ENCODE measurements around the gene CD38.
"Not testable (repeated sequence)": the region's sequence is repeated elsewhere in the genome, so short reads cannot be mapped to it uniquely, and the experiment has no call there.

The CD38 gene
- long read RNA-seq, donor 1: 0 reads
- long read RNA-seq, donor 2: 0 reads
- long read RNA-seq, donor 3: 0 reads
- long read RNA-seq, donor 4: 0 reads
- long read RNA-seq, donor 5: 0 reads
- long read RNA-seq, donor 6: 0 reads
- long read RNA-seq, donor 7: 0 reads
- long read RNA-seq, donor 8, full-length matches to known transcripts: 1 of 1 reads
- long read RNA-seq, donor 8, partial matches to known transcripts: 0 of 1 reads
- long read RNA-seq, donor 8, other reads (novel, unspliced or antisense): 0 of 1 reads

DNA sequence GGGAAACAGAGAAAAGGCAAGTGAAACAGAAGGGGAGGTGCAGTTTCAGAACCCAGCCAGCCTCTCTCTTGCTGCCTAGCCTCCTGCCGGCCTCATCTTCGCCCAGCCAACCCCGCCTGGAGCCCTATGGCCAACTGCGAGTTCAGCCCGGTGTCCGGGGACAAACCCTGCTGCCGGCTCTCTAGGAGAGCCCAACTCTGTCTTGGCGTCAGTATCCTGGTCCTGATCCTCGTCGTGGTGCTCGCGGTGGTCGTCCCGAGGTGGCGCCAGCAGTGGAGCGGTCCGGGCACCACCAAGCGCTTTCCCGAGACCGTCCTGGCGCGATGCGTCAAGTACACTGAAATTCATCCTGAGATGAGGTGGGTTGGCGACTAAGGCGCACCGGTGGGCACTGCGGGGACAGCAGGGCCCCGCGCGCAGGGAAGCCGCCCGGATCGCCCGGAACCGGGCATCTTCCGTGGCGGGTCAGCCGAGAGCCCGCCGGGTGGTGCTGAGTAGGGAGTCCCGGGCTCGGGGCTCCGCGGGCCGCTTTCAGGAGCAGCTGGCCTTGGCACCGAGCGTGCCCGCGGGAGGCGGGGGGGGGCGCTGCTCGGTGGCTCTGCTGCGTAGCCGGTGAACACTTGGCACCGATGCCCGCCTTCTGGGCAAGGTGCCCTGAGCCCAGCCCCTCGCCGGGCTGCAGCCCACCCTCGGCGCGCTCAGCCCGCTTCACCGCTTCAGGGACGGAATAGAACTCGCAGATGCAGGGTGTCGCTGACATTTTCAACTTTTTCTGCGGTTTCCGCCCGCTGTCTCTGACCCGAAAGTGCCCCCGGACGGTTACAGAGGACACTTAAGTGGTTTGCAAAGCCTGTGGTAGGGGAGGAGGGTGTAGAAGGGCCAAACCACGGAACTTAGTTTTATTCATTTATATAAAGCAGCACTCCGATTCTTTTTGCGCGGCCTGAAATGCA lies at the start of gene CD38:
CD38 (plus strand) TSS at position 40 of the 953 bp plus-strand sequence; CDS start at position 127, 87 bp downstream.
- peak; percentile 67 for DNase-seq

DNA sequence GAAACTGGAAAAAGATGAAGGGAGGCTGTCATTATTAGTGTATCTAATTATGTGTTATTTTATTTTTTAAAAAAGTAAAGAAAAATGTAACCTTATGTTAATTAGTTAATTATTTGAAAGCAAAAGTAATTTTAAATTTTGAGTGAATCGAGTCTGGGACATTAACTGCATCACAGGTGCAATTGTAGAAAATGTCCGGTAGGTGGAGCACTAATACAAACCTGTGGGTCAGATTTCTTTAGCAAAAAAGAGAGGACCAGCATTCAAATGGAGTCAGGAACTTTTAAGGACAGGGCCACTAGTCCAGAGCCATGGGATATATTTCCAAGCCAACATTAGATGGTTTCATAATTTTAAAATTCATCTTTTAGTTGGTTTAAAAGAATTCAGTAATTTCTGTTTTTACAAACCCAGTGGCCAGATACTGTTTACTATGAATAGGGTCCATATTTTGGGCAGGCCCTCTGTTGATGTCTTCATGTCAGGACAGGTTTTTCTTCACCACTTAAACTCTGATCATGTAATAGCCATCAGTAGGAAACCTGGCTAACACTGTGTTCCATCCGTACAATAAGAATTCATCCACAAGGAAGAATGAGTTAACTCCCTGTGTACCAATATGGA lies 48.1 kb upstream of the CD38 start:
- no peak for DNase-seq

DNA sequence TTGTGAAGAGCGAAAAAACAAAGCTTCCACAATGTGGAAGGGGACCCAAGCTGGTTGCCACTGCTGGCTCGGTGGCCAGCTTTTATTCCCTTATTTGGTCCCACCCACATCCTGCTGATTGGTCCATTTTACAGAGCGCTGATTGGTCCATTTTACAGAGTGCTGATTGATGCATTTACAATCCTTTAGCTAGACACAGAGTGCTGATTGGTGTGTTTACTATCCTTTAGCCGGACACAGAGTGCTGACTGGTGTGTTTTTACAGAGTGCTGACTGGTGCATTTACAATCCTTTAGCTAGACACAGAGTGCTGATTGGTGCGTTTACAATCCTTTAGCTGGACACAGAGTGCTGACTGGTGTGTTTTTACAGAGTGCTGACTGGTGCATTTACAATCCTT lies 45.1 kb upstream of the CD38 start:
- DNase-seq: not testable (repeated sequence)

DNA sequence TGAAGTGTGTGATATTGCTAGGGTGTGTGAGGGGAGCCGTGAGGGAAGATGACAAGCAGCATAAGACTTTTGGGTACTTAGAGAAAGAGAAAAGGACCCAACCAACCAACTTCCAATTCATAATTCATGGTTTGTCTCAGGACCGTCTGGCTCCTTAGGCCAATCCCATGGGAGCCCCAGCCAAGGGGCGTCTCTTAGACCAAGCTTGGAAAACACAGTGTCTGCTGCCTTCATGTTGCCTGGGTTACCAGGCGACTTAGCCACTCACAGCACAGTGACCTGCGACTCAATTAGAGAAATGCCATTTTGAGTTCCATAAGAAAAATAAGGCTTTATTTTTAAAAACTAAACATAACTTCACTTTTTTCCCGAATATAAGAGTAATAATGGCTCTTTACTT lies 42.6 kb upstream of the CD38 start:
- DNase-seq: no peak

DNA sequence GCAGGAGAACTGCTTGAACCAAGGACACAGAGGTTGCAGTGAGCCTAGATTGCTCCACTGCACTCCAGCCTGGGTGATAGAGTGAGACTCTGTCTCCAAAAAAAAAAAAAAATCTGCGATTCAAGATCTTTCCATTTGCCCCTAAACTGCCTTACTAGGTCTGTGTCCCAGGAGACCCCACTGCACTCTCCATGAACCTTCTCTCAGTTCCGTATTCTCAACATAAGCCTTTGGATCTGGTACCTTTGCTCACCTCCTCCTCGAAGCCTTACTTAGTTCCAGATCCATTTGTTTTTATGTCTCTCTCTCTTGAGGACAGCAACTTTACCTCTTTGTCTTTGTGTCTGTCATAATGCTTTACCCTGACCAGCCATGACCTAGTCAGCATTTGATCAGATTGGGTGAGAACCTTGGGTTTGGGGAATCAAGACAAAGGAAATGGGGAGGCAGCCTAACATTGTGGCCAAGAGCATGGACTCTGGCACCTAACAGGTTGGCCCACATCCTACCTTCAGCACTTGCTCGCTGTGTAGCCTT lies 41.5 kb upstream of the CD38 start:
- DNase-seq: no peak

DNA sequence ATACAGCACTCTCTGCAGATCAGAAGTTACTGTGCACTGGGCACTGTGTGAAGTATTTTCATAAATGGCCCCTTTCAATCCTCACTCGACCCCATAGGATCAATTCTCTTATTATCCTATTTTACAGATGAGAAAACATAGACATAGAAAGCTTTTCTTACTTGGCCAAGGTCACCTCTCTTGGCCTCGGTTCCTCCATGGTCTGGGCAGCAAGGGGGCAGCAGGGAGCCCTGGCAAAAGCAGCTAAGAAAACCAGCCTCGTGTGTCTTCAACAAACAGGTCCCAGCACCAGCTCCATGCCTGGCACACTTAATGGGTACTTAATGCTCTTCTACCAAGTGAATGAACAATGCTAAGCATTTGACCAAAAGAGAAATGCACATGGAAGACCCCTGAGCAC lies 40.9 kb upstream of the CD38 start:
- no peak for DNase-seq

DNA sequence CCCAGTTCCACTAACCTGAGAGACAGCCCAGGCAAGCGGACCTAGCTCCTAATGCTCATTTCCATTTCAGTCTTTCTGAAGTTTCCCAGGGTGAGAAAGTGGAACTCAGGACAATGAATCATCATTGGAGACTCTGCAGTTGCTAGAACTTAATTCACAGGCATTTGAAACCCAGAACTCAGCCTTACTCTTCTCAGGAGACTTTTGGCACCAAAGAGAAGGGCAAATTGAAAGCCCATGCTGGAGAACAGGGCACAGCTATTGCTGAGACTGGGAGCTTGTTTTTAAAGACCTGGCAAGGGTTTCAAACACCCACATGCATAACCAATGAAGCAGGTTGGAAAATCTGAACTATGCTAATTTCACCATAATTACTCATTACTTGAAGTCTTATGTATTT lies 39.3 kb upstream of the CD38 start:
- DNase-seq: no peak

DNA sequence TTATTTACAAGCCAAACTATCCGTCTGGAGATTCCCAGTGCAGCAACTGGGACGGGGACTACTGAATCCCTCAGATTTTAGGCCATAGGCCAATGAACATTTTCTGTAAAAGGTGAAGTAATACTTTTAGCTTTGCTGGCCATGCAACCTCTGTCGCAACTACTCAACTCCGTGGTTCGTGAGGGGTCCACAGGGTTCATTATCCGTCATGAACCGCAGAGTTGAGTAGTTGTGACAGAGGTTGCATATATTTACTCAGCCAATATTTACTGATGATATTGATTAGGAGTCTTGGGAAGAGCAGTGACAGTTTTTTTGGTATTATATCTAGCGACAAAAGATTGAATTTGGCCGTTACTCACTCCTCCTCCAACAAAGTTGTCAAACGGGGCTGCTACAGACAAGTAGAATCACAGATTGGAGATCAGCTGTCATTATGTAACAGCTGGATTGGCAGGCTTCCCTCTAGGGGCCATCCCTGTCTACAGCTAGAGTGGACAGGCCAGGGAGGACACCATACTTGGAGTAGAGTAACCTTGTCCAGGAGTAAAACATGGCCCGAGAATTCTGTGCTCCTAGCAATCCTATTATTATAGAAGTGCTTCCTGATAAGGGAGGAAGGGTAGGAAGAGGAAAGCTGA lies 37.2 kb upstream of the CD38 start:
- DNase-seq: no peak

DNA sequence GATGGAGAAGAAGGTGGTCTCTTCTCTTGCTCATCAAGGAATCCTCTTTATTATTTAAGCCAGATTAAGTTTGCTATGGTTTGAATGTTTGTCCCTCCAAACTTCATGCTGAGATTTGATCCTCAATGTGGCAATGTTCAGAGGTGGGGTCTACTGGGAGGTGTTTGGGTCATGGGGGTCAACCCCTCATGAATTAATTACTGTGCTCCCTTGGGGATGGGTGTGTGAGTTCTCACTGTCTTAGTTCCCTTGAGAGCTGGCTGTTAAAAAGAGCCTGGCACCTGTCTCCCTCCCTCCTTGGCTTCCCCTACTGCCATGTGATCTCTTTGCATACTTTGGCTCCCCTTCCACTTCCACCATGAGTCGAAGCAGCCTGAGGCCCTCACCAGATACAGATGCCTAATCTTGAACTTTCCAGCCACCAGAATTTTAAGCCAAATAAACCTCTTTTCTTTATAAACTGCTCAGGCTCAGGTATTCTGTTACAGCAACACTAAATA lies 36.0 kb upstream of the CD38 start:
- DNase-seq: no peak

DNA sequence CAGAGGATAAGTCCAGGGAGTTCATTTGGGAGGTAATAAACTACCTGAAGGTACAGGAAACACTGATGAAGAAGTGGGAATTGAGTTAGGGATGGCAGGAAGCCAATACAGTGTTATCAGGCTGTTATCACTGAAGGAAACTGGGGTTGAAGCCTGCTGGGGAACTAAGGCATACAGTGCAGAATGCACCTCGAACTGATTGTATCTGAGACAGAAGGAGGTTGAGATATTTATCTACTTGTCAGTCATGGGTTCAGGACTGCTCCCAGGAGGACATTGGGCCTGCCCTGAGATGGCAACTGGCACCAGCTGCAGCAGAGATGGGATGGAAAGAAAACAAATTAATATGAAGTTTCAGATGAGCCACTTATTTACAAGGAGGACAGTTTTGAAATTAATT lies 35.5 kb upstream of the CD38 start:
- no peak for DNase-seq

DNA sequence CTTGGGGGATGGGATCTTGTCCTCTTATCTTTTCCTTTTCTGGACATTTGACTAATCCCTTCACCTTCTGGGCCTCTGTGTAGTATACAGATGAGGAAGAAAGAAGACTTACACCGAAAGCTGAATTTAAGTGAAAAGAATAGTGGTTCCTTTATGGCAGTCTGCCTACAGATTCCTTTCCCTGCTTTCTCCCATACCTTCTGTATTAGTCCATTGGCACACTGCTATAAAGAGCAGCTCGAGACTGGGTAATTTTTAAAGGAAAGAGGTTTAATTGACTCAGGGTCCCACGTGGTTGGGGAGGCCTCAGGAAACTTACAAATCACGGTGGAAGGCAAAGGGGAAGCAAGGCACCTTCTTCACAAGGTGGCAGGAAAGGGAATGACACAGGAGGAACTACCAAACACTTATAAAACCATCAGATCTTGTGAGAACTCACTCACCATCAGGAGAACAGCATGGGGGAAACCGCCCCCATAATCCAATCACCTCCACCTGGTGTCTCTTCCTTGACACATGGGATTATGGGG lies 34.0 kb upstream of the CD38 start:
- DNase-seq: no peak

DNA sequence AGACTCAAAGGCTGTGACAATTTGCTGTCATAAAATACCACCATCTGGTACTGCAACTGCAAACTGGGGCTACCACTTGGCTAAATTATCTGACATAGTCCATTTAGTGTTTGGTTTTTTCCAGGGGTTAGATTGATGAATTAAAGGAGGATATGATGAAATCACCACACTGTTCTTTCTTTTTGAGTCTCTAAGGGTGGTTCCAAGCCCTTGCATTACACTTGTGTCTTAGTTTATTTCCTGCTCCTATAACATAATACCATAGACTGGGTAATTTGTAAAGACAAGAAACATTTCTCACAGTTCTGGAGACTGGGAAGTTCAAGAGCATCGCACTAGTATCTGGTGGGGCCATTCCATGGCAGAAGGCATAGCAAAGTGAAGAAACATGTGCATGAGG lies 32.0 kb upstream of the CD38 start:
- DNase-seq: no peak

DNA sequence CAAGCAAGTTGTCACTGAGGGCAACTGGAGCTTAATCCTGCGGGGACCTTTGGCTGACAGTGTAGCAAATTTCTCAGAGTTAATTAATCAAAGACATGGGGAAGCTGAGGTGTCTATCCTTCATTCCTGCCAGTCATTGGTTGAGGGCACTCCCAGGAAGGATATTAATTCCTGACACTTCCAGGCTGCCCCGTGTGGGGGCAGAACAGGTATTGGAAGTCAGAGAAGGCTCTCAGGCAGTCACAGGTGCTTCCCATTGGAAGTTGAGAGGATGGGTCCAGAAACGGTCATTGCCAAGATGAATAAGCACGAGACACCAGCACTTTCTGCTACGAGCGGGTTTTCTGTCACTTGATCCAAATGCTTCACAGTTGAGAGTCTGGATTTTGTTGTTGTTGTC lies 29.1 kb upstream of the CD38 start:
- DNase-seq: no peak

DNA sequence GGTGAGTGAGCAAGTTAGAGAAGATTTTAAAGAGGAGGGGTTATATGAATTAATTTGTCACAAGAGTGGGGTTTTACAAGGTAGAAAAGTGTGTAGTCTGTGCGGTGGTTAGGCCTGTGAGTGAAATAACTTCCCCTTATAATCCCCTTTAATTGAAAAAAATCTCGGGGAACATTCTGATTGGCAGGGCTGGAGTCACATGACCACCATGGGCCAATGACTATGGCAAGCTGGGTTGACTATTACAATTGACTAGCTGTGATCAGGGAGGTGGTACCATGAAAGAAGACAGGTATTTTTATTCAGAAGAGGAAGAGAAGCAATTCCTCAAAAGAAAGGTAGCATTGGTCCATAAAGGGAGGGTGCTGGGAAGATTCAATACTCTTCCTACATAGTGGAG lies 27.0 kb upstream of the CD38 start:
- no peak for DNase-seq

DNA sequence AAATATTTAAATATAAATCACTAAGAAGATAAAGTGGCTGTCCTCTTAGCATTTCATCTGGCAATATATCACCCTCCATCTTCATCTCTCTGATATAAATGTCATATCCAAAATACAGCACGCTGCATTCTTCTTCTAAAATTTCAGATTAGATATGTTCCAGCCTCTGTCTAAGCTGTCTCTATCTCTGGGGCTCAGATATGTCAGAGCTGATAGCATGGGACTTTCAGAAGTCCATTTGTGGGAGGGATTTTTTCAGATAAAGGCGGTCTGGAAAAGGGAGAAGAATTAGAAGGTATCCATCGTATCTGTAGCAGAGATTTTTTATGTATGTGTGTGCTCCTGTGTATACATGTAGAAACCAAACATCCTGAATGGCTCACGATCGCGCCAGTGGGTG lies 25.0 kb upstream of the CD38 start:
- no peak for DNase-seq

DNA sequence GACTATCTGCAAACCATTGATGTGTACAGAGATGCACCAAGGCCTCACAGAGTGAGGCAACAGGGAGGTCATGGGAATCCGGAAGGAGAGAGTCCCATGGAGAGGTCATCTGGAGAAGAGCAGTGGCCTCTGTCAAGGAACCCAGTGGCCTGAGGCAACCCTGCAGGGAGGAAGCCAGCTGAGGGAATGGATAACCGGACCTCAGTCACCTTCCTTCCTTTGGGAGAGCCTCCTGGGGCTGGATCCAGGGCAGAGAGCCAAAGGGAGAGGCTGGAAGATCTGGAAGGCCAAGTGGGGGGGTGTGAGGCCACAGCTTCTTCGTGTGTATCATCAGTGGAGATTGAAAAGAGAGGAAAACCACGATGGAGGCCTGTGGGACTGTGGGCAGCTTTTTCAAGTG lies 24.3 kb upstream of the CD38 start:
- DNase-seq: no peak

DNA sequence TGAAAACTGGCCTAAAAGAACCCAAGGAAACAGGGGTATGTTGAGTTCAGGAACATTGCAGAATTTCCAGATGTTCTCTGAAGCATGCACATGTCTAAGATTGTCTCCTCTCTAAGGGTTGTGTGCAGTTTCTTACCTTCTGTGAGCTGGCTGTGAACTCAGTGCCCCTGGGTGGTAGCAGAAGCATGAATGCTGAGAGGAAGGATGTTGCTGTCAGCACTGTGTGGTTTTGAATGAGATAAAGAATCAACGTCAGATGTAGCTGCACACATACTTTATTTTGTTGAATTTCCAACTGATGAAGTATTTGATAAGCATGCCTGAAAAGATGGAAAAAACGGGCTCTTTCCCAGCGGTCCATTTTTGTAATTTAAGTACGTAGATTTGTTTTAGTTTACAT lies 23.8 kb upstream of the CD38 start:
- no peak for DNase-seq

DNA sequence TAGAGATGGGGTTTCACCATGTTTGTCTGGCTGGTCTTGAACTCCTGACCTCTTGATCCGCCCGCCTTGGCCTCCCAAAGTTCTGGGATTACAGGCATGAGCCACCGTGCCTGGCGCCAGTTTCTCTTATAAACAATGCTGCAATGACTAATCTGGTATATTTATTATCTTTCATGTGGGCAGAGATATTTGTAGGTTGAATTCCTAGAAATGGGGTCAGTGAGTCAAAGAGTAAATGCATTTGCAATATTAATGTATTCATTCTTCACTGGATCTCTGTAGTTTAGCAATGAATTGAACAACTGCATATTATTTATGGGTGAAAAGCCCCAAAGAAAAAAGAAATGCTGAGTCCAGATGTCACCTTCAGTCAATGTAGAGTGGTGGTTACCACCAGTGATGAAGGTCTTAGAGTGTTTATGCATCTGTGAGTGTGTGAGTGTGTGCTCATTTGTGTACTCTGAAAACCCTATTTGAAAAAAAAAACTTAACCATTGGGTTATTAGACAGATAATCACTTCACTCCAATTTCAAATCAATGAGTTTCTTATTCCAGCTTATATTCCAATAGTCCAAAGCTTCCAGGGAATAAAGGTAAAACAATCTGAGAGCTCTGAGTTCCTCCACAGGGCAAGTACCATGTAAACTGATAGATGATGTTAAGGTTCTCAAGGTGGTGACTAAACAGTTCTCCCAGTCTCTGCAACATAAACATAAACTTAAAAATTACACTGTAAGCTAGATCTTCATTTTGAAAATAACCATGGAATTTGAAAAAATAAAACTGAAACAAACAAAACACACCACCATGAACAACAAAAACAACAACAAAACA lies 22.6 kb upstream of the CD38 start:
- no peak for DNase-seq

DNA sequence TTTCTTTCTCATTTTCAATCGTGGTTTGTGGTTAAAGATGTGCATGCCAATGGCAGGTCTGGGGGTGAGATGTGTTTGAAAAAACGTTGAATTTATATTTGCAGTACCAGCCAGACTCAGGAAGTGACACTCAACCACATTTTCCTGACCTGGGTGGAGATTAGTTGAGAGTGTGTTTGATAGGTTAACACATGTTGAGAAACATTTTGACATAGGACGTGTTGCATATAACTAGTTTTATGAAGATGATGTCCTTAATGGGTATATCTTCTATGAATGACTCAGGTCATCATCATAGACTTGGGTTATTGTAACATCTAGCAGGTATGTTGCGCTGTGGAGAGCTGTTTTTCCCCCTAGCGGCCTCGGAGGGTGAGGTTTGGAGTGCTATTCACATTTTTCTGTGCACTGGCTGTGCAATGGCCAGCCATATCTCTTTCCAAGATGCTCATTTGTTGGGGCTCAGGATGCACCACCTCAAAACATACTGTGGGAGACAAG lies 21.7 kb upstream of the CD38 start:
- DNase-seq: no peak

DNA sequence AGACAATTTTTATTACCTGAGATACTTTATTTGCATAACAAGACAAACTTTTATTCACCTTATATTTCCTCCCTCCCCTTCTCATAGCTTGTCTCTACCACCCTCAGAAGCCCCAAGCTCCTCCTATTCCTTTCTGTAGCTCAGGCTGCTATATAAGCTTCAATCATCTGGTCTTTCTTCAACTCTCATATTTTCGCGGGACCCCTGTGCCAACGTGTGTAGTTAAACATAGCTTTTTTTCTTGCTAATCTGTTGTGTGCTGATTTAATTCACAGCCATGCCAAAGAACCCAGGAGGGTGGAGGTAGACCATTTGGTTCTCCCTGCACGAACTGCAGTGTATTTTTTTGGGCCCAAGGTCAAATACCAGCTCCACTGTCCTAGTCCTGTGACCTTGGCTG lies 21.1 kb upstream of the CD38 start:
- no peak for DNase-seq

DNA sequence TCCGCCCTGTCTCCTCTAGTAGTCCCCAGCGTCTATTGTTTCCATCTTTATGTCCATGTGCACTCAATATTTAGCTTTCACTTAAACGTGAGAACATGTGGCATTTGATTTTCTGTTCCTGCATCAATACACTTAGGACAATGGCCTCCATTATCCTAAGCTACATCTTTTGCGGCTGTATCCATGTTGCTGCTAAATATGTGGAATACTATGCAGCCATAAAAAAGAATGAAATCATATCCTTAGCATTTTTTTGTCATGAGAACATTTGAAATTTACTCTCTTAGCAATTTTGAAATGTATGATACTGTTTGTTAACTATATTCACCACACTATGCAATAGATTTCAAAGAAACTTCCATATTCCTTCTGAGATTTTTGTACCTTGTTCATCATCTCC lies 19.8 kb upstream of the CD38 start:
- no peak for DNase-seq

Measured in right kidney (tissue), 9 donors.